Kidney glomerular epithelial cell (primary cell): ENCODE data around the gene ONECUT2.
A peak's percentile ranks its signal among the peaks of the same experiment; 100 is the strongest.

Experiments
- DNase-seq: peaks from one replicate; lab custom pipeline; 2025; lab: John Stamatoyannopoulos, UW

ONECUT2 gene

DNA sequence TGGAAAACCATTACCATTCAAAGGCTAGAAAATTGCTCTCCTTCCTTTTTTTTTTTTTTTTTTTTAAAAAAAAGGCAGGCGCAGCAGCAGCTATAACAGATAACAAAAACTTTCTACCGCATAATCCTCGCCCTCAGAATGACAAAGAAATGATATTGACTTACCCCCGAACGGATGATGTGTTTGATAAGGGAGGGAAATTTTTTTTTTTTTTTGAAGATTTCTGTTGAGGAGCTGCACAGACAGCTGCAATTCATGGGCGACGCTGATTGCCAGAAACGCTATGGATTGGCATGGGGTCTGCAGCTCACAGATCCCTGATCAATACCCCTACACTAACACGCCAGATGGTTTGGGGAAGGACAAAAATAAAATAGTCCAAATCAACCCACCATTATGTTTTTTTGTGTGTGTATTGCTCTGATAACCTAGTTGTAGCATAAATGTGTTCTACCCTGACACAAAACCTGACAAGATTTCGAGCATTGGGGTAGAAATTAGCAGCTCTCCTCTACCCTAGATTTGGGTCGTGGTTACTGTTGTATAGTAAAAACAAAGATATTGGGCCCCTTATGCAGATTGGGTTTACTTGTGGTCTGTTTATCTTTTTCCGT lies 3.6 kb upstream of the ONECUT2 start:
- no peak for DNase-seq

DNA sequence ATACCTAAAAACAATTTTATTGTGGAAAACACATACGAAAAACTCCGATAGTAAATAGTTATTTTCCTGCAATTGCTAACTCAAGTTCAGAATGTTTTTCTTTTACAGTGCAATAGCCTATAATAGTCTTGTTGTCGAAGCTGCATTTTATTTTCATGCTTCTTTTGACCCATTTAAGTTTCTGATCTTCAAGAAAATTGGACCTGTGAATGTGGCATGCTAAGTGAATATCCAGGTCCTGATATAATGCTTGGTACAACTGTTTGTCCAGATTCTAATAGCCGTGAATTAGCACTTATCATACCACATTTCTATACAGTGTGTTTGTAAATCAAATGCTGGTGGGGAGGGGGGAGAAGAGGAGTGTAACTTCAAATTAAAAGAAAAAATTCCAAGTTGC lies 3.0 kb upstream of the ONECUT2 start:
- DNase-seq, result no peak

DNA sequence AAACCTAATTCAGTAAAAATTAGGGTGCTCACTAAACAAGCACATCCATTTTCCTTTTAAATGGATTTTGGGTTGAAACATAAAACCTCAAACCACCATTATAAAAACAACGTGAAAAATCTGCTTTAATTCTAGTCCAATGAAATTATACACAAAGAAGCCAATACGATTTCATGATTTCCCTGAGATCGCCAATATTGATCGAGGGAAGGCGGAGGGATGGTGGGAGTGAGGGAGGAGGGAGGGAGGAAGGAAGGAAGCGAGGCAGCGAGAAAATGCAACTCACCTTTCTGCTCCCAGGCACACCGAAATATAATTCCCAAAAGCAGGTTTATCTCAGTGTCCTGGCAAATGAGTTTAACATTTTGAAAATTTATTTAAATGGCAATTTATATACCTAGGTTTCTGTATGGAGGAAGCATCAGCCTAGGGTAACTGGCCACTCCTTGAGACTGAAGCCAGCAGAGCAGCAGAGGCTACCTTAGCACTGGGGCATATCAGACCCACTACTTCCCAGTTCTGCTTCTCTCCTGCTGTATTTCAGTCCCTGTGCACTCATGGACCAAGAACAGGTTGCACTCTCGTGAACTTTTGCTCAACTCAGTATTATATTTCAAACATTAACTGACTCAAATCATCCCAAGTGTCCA lies 2.3 kb upstream of the ONECUT2 start:
- no peak for DNase-seq

DNA sequence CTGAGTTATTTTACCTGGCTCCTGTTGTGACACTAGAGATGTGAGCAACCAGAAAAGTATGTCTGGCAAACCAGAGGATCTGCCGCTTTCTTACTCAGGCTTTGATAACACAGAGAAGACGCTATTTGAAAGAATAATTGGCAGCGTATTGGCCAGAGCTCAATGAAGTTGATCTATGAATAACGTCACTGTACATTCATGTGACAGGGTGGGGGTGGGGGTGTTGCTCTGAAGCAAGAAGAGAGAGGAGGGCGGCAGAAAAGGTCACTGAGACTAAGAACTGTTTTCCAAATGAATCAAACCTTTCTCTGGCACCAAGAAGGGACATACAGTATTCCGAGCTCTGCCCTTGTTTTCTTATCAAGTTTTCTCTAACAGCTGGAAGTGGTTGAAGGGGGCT lies 1.7 kb upstream of the ONECUT2 start:
- no peak for DNase-seq

DNA sequence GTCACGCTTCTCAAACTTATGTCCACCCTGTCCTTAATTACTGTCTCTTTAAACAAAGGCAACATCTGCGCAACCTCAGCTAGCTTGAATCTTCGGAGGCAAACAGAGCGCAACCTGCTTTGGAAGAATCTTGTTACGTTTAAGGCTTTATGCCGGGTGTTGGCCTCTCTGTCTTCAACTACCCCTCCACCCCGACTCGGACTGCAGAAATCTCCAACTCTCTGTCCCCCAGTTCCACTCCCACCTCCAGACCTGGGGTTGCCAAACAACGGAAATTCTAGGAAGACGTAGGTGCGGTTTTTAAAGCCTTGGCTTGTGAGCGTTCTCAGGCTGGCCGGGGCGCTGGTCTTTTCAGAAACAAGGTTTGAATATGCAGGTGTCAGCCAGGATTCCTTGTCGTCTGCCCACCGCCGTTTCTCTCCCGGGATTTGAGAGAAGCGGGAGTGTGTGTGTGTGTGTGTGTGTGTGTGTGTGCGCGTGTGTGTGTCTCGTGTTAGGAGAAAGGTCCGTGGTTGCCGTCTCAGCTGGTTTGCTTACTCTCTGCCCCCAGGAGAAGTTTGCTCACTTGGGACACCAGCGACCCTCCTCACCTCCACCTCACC lies 1.1 kb upstream of the ONECUT2 start:
- no peak for DNase-seq

DNA sequence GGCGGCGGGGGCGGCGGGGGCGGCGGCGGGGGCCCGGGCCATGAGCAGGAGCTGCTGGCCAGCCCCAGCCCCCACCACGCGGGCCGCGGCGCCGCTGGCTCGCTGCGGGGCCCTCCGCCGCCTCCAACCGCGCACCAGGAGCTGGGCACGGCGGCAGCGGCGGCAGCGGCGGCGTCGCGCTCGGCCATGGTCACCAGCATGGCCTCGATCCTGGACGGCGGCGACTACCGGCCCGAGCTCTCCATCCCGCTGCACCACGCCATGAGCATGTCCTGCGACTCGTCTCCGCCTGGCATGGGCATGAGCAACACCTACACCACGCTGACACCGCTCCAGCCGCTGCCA lies 644 bp downstream of the ONECUT2 start:
- DNase-seq, result no peak

DNA sequence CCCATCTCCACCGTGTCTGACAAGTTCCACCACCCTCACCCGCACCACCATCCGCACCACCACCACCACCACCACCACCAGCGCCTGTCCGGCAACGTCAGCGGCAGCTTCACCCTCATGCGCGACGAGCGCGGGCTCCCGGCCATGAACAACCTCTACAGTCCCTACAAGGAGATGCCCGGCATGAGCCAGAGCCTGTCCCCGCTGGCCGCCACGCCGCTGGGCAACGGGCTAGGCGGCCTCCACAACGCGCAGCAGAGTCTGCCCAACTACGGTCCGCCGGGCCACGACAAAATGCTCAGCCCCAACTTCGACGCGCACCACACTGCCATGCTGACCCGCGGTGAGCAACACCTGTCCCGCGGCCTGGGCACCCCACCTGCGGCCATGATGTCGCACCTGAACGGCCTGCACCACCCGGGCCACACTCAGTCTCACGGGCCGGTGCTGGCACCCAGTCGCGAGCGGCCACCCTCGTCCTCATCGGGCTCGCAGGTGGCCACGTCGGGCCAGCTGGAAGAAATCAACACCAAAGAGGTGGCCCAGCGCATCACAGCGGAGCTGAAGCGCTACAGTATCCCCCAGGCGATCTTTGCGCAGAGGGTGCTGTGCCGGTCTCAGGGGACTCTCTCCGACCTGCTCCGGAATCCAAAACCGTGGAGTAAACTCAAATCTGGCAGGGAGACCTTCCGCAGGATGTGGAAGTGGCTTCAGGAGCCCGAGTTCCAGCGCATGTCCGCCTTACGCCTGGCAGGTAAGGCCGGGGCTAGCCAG lies 1.2 kb downstream of the ONECUT2 start:
- DNase-seq, result no peak

DNA sequence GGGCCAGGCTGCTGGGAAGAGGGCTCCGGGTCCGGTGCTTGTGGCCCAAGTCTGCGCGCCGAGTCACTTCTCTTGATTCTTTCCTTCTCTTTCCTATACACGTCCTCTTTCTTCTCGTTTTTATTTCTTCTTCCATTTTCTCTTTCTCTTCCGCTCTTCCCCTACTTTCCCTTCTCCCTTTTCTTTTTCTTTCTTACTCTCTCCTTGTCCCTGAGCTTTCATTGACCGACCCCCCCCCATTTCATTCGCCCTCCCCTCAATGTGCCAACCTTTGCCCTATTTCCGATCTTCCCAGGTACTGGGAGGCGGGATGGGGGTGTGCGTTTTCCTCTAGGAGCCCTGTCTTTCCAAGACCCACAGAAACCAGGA lies 1.8 kb downstream of the ONECUT2 start:
- no peak for DNase-seq

DNA sequence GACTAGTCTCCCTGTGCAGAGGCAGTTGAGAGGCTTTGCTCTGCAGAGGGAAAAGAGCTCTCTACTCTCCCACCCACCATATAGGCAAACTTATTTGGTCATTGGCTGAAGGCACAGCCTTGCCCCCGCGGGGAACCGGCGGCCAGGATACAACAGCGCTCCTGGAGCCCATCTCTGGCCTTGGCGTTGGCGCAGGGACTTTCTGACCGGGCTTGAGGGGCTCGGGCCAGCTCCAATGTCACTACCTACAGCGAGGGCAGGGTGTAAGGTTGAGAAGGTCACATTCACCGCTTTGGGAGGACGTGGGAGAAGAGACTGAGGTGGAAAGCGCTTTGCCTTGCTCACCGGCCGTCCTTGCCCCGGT lies 2.2 kb downstream of the ONECUT2 start:
- no peak for DNase-seq

DNA sequence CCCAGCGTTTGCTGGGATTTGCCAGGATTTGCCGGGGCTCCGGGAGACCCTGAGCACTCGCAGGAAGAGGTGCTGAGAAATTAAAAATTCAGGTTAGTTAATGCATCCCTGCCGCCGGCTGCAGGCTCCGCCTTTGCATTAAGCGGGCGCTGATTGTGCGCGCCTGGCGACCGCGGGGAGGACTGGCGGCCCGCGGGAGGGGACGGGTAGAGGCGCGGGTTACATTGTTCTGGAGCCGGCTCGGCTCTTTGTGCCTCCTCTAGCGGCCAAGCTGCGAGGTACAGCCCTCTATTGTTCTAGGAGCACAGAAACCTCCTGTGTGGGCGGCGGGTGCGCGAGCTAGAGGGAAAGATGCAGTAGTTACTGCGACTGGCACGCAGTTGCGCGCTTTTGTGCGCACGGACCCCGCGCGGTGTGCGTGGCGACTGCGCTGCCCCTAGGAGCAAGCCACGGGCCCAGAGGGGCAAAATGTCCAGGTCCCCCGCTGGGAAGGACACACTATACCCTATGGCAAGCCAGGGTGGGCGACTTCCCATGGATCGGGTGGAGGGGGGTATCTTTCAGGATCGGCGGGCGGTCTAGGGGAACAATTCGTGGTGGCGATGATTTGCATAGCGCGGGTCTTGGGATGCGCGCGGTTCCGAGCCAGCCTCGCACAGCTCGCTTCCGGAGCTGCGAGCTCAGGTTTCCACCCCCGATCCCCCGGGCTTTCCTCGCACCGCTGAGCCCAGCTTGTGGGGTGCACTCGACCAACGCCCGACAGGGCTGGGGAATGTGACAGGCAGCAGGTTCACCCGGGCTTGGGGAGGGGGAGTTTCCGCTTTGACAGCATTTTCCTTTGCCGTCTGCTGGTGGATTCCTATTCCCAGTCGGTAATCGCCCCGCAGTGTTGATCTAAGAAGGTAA lies 2.8 kb downstream of the ONECUT2 start:
- DNase-seq, result peak; percentile 79

DNA sequence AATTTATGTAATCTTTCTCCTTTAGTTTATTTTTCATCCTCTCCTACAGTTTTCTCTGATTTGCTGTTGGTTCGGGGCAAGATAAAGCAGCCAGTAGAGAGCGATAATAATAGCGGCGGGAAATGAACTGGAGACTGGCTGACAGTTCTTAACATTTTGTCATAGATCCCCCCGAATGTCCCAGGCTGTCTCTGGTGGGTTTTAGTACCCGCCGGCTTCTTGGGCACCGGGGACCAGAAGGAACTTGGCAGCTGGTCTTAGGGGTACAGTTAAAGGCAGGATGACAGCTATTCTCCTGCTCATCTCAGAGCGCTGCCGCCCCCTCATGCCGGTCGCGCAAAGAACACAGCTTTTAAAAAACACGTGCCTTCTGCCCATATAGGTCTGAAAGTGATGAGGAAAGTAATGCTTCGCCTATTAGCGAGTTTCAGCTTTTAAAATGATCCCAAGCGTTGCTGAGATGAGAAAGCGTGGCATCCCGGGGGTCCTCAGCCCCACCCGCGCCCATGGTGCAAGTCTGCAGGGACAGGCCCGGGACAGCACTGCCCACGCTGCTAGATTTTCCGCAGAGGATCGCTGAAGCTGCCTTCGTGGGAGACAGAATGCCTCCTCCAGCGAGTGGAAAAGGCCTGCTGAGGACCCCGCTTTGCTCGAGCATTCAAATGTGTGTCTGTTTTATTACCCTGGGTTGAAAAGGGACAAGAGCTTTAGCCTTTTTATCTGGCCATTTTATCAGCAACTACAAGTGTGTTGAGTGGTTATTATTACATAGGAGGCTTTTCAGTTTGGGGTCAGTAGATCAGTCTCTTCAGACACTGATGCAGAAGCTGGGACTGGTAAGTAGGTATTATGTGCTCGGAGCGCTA lies 3.8 kb downstream of the ONECUT2 start:
- DNase-seq, result no peak

DNA sequence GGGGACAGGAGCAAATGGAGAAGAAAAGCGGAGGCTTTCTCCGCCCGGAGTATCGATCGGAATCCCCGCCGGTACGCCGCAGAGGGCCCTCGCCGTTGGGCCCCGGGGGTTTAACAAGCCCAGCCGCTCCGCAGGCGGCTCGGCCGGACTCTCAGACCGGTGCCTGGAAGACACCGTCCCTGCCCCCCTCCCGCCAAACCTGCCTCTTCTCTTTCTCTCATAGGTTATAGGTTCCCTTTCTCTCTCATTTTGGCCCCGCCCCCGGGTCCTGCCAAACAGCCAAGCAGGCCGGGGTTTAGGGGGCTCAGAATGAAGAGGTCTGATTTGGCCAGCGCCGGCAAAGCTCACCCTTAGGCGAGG lies 4.4 kb downstream of the ONECUT2 start:
- DNase-seq, result no peak

DNA sequence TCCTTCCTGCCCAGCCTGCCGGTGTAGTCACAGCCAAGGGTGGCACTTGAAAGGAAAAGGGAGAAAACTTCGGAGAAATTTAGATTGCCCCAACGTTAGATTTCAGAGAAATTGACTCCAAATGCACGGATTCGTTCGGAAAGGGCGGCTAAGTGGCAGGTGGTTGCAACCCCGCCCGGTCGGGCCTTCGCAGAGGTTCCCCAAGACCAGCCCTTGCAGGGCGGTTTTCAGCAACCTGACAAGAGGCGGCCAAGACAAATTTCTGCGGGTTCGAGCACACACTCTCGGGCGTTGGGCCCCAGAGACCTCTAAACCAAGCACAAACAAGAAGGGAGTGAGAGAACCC lies 4.8 kb downstream of the ONECUT2 start:
- DNase-seq, result no peak

DNA sequence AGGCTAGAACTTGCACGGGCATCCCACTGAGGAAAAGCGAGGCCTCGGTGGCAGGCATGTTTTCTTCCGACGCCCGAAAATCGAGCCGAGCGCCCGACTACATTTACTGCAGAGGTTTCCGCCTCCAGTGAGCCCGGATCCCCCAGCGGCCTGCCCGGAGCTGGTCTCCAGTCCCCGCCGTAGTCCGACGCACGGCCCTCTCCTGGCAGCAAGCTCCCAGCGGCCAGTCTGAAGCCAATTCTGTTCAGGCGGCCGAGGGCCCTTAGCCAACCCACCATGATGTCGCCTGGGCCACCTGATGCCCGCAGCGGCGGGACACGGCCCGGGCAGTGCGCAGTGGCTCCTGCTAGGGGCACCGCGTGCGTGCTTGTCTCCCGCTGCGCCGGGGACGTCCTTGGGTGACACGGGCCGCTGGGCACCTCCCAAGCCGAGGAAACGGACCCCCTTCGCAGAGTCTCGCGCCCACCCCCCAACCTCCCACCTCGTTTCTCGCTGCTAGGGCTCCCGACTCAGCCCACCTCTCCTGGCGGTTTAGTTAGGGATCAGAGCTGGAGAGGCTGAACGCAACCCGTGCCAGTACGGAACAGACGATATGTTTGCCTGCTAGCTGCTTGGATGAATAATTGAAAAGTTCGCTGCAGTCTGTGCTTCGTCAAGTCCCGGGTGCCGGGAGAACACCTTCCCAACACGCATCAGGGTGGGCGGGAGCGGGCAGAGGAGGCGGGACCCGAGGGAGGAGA lies 5.3 kb downstream of the ONECUT2 start:
- no peak for DNase-seq

DNA sequence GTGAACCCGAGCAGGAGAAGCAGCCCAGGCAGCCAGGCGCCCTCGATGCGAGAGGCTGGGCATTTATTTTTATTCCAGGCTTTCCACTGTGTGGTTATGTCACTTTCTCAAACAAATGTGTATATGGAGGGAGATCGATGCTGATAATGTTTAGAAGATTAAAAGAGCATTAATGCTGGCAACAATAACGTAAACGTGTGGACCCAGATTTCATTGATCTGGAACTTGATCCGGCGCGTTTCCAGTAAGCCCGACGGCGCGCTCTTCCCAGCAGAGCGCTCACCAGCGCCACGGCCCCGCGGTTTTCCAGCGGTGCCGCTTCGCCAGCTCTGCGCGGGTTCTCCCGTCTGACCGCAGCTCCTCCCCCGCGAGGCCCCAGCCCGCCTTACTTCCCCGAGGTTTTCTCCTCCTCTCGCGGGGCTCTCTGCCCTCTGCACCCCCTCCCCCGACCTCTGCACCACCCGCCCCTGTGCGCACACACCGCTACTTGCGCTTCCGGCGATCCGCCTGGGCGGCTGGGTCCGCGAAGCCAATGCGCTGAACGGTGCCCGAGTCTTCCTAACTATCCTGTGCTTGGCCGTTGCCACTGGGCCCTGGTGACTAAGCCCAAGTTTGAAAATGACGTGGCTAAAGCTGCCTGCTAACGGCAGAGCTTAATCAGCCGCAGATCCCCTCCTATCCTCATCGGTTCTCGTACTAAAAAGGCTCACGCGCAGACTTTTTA lies 6.1 kb downstream of the ONECUT2 start:
- peak; percentile 43 for DNase-seq

DNA sequence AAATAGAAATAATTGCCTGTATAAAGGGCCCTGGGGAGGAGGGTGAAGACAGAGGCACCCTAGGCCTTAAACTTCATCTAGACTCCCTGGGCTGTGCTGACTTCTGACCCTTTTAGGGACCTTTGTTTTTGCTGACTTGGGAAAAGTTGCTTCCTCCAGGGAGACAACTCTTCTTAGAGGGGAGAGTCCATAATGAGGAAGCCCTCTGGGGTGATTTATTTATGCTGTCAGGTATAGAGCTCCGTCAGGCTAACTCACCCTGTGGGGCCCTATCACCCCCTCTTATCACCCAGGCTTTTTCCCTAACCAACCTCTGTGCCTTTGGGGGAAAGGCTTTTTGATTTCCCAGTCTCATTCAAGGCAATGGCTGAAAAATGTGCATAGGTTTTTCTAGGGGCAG lies 8.1 kb downstream of the ONECUT2 start:
- DNase-seq, result no peak

DNA sequence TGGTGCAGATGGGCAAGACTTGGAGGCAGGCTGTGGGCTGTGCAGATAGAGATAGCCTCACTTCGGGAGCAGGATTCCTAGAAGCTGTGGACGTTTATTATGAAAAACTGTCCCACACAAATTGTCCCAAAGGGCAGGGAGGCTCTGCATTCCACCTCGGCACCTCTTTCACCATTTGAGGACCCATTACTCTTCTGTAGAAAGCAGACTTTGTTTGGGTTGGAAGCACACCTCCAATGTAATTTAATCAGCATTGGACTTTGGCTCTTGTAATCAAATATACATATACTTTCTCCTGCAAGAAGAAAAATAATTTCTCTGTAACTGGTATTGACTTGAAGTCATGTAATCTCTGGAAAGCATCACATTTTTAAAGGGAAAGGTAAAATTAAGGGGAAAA lies 8.5 kb downstream of the ONECUT2 start:
- DNase-seq, result no peak

DNA sequence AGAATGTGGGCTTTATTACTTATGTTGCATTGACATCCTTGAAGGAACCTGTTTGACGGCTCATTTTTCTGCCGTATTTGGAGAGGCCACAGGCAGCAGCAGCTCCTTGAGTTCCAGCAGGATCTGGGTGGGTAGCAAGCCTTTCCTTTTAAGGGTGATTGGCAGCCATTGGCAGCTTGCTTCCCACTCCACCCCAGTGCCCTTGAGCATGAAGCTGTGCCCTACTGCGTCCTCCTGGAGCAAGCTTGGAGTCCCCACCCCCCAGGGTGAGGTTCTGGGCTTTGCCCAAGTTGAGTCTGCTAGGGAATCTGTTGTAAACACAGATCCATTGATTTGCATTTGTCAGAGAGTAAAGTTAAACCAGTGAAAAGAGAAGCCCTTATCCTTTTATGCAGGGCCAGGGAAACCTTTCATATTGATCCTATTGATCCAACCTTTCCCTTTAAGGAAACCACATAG lies 9.2 kb downstream of the ONECUT2 start:
- no peak for DNase-seq

DNA sequence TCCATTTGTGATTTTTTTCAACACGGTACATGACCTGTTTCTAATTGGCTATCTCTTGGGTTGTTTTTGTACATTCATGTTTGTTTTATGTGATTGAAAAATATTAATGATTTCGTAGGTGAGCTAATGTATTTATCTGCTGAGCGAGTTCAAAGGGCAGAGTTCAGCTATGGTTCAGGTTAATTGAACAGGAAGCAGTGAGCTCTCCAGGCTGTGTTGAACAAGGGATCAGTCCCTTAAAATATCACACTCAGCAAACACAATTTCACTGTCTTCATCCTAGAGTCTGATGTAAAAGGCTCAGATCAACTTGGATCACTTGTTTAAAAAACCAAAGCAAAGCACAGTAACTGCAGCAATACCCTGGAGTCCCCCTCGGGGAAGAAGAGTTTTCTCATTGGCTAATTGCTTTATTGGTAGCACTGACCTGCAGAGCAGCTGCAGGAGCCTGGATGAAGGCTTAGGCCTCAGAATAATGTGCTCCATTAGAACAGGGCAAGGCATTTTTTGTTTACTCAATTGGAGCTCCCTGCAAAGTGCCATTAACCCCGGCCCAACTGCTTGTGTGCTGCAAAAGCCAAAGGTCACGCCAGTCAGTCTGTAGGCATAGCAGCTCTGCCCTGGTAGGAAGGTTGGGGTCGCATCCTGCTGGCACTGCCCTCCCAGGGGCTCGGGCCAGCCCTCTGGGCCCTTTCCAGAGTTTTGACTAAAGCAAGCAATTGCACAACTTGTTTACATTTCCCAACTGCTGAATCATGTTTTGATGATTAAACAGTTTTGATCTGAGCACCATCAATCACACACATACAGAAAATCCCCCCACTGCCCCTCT lies 10.5 kb downstream of the ONECUT2 start:
- no peak for DNase-seq
